Fibroblast of the aortic adventitia (primary cell): ENCODE data around the gene SYT14. TPM values are rescaled to one million over a fixed set of nuclear protein-coding genes. Genes with fewer than 3 reads are reported as not detected.

Experiments
- DNase-seq: peaks from one replicate; pipeline ENCODE4 v3.0.0-alpha.2; 2010; ENCODE audit warnings: low read depth
- H3K4me3 ChIP-seq: 2 replicates; pipeline ENCODE4 v1.5.1; 2011; ENCODE audit warnings: low read depth, mild to moderate bottlenecking, control low read depth, low read length, moderate library complexity
- total RNA-seq: library from RNA; depleted of rRNA; stranded (reverse); fragments of >200 nt; gene quantifications from 2 replicates; pipeline ENCODE4 v1.2.3, GENCODE V29; 2012; ENCODE audit warnings: low replicate concordance
- TF ChIP-seq, protein P1 (sequence below): IDR thresholded peaks from 2 replicates; pipeline ENCODE4 v1.5.1; 2011; ENCODE audit warnings: mild to moderate bottlenecking, low read length, control low read depth, inconsistent platforms; ENCODE audit not compliant: insufficient read depth

The SYT14 gene
- total RNA-seq, 1 donor, result 35.0 TPM

DNA sequence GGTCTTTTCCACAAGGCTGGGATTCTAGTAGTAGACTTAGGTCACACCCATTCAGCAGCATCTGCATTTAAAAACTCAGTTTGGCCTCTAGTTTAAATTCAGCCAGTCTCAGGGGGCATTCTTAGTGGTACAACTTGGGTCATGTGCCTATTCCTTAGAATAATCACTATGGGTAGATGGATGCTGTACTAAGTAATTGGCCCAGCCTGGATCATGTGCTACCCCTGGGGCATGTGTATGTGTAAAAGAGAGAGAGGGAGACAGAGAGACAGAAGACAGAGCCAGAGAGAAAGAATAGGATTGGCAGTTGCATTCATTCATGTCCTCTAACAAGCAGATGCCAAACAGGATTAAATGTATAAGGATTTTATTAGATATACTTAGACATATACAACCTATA, 13.6 kb upstream of the SYT14 start:
- no peak for DNase-seq
- TF ChIP-seq, protein P1, sequence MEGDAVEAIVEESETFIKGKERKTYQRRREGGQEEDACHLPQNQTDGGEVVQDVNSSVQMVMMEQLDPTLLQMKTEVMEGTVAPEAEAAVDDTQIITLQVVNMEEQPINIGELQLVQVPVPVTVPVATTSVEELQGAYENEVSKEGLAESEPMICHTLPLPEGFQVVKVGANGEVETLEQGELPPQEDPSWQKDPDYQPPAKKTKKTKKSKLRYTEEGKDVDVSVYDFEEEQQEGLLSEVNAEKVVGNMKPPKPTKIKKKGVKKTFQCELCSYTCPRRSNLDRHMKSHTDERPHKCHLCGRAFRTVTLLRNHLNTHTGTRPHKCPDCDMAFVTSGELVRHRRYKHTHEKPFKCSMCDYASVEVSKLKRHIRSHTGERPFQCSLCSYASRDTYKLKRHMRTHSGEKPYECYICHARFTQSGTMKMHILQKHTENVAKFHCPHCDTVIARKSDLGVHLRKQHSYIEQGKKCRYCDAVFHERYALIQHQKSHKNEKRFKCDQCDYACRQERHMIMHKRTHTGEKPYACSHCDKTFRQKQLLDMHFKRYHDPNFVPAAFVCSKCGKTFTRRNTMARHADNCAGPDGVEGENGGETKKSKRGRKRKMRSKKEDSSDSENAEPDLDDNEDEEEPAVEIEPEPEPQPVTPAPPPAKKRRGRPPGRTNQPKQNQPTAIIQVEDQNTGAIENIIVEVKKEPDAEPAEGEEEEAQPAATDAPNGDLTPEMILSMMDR, result no peak

DNA sequence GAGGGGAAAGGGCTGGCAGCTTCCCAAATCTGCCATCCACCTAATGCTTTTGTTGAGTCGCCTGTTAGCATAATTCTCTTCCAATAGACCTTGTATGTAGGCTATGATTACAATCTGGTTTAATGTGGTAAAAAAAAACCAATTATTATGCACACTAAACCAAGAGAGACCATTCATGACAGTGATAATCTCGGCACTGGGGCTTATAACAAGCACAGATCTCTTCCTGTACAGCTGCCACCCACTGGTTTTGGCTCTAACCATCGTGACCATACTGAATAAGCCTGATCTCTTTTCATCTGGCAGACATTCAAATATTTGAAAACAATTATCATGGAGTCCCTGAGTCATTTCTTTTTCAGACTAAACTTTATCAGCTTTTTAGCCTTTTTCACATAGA, 12.0 kb upstream of the SYT14 start:
- DNase-seq, result peak; percentile 87
- no peak overlapping the region for H3K4me3 ChIP-seq
- TF ChIP-seq, protein P1, result no peak

More for the DNA sequence above, 13.6 kb upstream of the SYT14 start:
- H3K4me3 ChIP-seq, result no peak overlapping the region

DNA sequence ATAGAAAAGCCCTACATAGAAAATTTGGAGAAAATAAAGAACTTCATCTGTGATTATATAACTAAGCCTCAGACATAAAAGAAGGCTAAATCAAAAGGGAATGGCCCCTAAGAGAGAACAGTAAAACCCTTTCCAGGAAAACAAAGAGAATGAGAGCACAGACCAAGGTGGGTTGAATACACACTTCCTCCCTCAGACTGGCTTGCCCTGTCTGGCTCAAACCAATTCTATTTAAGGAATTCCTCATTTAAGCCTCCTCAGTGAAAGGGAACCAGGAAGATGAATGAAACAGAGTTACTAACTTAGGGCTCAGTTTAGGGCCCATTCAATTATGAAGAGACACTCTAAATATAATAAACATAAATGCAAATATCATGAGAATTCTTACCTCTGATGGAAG, 10.6 kb upstream of the SYT14 start:
- no peak for DNase-seq
- TF ChIP-seq, protein P1, result no peak
- H3K4me3 ChIP-seq, result no peak overlapping the region

DNA sequence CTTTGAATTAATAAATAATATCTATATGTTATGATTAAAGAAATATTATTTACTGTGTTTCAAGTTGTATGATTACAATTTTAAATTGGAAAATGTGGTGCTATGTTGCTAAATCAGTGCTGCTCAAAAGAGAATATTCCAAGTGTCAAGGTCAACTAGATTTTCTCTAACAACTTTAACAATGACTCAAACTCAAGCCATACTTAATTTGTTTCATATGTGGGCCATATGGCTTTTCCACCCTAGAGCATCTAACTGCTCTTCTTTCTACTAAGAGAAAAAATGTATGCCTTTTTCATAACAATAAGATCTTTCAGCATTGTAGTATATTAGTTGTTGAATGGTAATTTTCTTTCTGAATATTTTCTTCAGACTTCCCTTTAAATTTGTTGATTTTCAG, 8.3 kb upstream of the SYT14 start:
- H3K4me3 ChIP-seq, result no peak overlapping the region
- peak; percentile 18 for DNase-seq
- TF ChIP-seq, protein P1, result no peak

DNA sequence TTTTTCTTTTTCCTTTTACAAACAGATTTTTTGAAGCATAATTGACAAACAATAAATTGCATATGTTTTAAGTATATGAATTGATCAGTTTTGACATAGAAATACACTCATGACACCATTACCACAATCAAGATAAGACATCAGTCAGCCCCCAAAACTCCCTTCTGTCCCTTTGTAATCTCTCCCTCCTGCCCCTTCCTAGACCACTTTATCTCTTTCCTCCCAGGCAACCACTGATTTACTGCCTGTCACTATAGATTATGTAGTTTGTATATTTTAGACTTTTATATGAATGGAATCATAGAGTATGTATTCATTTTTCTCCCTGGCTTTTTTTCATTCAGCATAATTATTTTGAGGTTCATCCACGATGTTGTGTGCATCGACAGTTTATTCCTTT, 6.9 kb upstream of the SYT14 start:
- no peak for DNase-seq
- TF ChIP-seq, protein P1, result no peak
- H3K4me3 ChIP-seq, result no peak overlapping the region

DNA sequence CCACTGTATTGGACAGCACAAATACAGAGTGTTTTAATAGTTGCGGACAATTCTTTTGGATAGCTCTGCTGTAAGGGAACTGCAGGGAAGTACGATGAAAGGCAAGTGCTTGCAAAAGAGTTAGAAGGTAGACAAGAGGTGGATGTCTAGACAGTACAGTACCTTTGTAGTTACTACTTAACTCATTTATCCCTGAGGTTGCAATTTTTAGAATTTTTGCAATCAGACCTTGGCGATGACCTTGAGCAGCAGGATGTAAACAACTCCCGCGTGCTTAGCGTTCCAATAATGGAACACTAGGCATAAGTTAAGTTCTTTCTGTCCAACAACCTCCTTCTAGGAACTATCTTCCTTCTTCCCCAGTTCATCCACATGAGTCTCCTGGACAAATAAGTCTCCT, 1.9 kb upstream of the SYT14 start:
- TF ChIP-seq, protein P1, result no peak
- no peak for DNase-seq
- no peak overlapping the region for H3K4me3 ChIP-seq

DNA sequence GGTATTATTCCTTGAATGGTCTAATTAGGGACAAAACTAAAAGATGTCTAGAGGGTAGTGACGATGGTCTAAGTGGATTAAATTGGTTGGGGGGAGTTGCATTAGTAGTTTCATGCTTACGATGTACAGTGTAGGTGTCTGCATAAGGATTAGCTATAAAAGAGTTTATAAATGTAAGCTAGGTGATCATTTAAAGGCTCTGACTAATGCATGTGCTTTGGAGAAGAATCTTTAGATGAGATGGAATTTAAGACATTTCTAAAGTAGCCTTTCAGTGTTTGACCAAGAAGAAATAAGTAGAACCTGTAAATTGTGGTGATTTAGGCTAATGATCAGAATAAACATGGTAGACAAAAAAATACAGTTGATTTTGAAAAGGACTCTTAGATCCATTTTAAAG, 7.4 kb downstream of the SYT14 start:
- TF ChIP-seq, protein P1, result no peak
- no peak for DNase-seq

More for the DNA sequence above, 7.4 kb downstream of the SYT14 start:
- H3K4me3 ChIP-seq, result no peak overlapping the region
